Measurements from ENCODE around the gene PHLDA2.

DNA sequence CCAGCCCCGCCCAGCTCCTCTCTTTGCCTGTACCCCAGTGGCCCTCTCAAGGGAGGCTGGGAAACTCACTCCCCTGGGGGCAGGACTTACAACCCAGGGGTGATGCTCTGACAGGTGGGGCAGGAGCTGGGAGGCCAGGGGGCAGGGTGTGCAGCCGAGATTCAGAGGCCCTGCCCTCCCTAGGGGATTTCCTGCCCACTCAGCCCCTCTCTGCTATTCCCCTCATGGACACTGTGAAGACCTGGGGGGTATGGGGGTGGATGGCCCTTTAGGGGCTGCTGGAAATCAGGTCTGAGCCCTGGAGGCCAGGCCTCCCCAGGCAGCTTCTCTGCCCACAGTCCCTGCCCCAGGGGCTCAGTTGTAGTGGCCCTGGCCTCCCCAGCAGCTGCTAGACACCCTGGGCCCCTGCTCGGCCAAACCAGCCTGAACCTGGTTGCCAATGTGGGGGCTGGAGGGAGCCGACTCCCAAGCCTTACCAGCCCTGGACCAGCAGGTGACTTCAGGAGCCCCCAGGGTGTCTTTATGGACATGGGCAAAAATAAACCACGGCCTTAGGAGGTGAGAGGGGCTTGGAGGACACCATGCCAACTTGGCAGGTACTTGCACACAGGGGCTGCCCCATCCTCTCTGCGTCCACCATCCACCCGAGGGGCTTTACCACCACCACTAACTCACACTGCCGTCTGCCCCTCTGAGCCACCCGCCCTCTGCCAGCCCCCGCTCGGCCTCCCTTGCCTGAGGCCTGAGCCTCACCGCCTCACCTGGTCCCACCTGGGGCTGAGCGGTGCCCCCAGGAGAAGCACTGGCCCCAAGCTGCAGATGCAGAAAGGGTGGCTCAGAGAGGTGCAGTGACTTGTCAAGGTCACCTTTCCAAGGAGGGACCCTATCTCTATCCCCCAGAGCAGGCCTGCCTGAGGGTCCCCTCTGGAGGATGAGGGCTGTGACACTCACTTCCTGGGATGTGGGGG lies 2.8 kb upstream of the PHLDA2 start:
- no peak for TF ChIP-seq EZH2 (IDR thresholded peaks at IDR 0.05; ENCODE audit: low read length)
- TF ChIP-seq CTCF (optimal IDR thresholded peaks at IDR 0.05 in 1 of 3, IDR thresholded peaks at IDR 0.05 in 1 of 3, conservative IDR thresholded peaks at IDR 0.05 in 1 of 3; ENCODE audit: extremely low read depth in 1 of 3, insufficient read depth in 2 of 3, low read length in 3 of 3): no peak

Data from keratinocyte (primary cell).